BLaER1 treated with 17β-estradiol and CSF1 and Interleukin-3, amounts not matched to agents 10 nM and 100 nM (cell line): ENCODE measurements around the gene AGTRAP.

Source experiments
- H3K27ac ChIP-seq, 11 experiments: shearing (Covaris generic); formaldehyde crosslinking; 2 replicates each; pipeline ENCODE4 v1.8.1; 2022
- H3K27me3 ChIP-seq, 11 experiments: shearing (Covaris generic); formaldehyde crosslinking; 2 replicates each; pipeline ENCODE4 v1.8.1; 2022
- H3K36me3 ChIP-seq, 11 experiments: shearing (Covaris generic); formaldehyde crosslinking; 2 replicates each; pipeline ENCODE4 v1.8.1; 2022
- H3K4me1 ChIP-seq, 10 experiments: shearing (Covaris generic); formaldehyde crosslinking; 2 replicates each; pipeline ENCODE4 v1.8.1; 2022
- H3K4me2 ChIP-seq, 11 experiments: shearing (Covaris generic); formaldehyde crosslinking; 2 replicates each; pipeline ENCODE4 v1.8.1; 2022
- H3K4me3 ChIP-seq, 10 experiments: shearing (Covaris generic); formaldehyde crosslinking; 2 replicates each; pipeline ENCODE4 v1.8.1; 2022
- H3K9ac ChIP-seq, 11 experiments: shearing (Covaris generic); formaldehyde crosslinking; 2 replicates each; pipeline ENCODE4 v1.8.1; 2022
- H3K9me3 ChIP-seq, 11 experiments: shearing (Covaris generic); formaldehyde crosslinking; replicated peaks in 1 of 11; 2 replicates each; pipeline ENCODE4 v1.8.1; 2022
- H4K20me1 ChIP-seq, 11 experiments: shearing (Covaris generic); formaldehyde crosslinking; 2 replicates each; pipeline ENCODE4 v1.8.1; 2022
- Cebpa-rat ChIP-seq, 11 experiments: shearing (Covaris generic); IDR thresholded peaks; 2 replicates each; pipeline ENCODE4 v1.8.1; 2022

The AGTRAP gene

DNA sequence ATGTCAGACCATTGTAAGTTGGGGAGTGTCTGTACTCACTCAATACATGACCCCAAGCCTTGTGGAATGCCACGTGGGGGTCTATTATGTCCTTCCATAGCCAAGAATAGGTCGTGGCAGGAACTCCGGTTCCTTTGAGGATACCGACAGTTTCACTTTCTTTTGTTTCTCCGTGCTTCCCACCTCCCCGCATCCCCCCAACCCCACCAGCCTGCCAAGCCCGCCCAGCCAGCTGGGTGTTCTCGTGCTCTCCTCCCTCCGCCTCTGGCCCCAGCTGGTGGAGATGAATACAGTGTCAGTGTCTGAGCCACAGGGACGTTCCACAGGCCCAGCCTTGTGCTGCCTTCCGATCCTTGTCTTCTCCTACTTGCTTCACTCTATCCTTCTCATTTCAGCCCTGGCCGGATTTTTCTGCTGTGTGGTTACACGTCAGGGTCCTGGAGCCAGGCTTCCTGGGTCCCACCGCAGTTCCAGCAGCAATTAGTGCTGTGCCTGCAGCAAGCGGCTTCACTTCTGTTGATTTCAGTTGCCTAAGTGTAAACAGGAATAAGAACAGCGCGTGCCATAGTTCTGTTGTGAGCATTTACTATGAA lies 4.1 kb upstream of the AGTRAP start:
- H3K4me3 ChIP-seq: peak overlapping the region in 9 of 10 experiments; percentile 14 to 60 (median 39); a peak in 13 of 20 replicates

DNA sequence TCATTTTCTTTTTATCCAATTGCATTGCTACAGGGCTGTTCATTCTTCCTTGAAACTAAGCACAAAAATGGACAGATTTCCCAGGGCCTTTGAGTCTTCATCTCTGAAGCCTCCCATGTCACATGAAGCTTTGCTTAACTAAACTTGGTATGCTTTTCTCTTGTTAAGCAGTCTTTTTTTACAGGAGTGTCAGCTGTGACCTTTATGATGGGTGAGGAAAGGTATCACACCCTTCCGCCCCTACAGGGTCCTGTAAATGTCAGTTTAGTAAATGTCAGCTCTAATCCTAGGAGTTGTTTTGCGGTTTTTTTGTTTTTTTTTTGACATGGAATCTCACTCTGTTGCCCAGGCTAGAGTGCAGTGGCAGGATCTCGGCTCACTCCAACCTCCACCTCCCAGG lies 2.6 kb upstream of the AGTRAP start:
- H3K4me1 ChIP-seq: peaks cover 70 to 92% (median 90%) of the 10 kb centered on the region in 10 experiments
- H3K27ac ChIP-seq: peak overlapping the region in 8 of 11 experiments; percentile 1 to 99 (median 96); a peak in 11 of 22 replicates
- H3K9me3 ChIP-seq: no peaks in the 10 kb centered on the region
- no peaks in the 10 kb centered on the region for H3K36me3 ChIP-seq
- TF ChIP-seq Cebpa-rat (IDR thresholded peaks at IDR 0.05): no peak
- no peaks in the 10 kb centered on the region; a peak in 1 of 22 replicates for H4K20me1 ChIP-seq
- H3K27me3 ChIP-seq: no peaks in the 10 kb centered on the region
- no peak overlapping the region for H3K4me3 ChIP-seq
- peak overlapping the region; percentile 84 to 98 (median 95); a peak in 19 of 22 replicates for H3K4me2 ChIP-seq
- peak overlapping the region in 4 of 11 experiments; percentile 19 to 96 (median 72); a peak in 4 of 22 replicates for H3K9ac ChIP-seq

More for the DNA sequence above, 4.1 kb upstream of the AGTRAP start:
- H3K9me3 ChIP-seq: no peaks in the 10 kb centered on the region
- peaks cover 0 to 7% (median 3%) of the 10 kb centered on the region in 11 experiments; a peak in 10 of 22 replicates for H3K36me3 ChIP-seq
- no peak for TF ChIP-seq Cebpa-rat (IDR thresholded peaks at IDR 0.05)
- peak overlapping the region; percentile 84 to 98 (median 95) for H3K4me2 ChIP-seq
- H3K27me3 ChIP-seq: no peaks in the 10 kb centered on the region
- H4K20me1 ChIP-seq: no peaks in the 10 kb centered on the region
- peaks cover 62 to 92% (median 88%) of the 10 kb centered on the region in 10 experiments for H3K4me1 ChIP-seq
- H3K27ac ChIP-seq: peak overlapping the region; percentile 30 to 99 (median 94); a peak in 21 of 22 replicates
- peak overlapping the region in 10 of 11 experiments; percentile 62 to 96 (median 80); a peak in 19 of 22 replicates for H3K9ac ChIP-seq

DNA sequence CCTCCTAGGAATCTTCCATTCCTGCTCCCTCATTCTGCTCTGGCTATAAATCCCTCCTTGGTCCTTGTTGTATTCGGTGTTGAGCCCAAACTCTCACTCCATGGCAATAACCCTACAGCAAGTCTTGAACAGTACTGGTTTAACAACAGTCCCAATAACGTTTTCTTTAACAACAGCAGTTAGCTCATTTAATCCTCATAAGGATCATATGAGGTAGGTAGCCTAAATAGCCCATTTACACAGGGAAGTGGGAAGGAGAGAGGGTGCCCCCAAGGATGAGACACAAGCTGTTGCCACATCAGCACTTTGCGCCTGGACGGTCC lies 444 bp upstream of the AGTRAP start:
- TF ChIP-seq Cebpa-rat (IDR thresholded peaks at IDR 0.05): no peak
- H3K27ac ChIP-seq: peak overlapping the region in 9 of 11 experiments; percentile 90 to 100 (median 97); a peak in 18 of 22 replicates
- no peaks in the 10 kb centered on the region for H3K27me3 ChIP-seq
- peak overlapping the region in 8 of 10 experiments; percentile 73 to 93 (median 81); a peak in 18 of 20 replicates for H3K4me3 ChIP-seq
- H3K4me2 ChIP-seq: peak overlapping the region; percentile 76 to 99 (median 96)
- peaks cover 72 to 94% (median 91%) of the 10 kb centered on the region in 10 experiments for H3K4me1 ChIP-seq
- peak overlapping the region in 10 of 11 experiments; percentile 86 to 98 (median 94); a peak in 20 of 22 replicates for H3K9ac ChIP-seq
- H3K36me3 ChIP-seq: no peaks in the 10 kb centered on the region
- no peaks in the 10 kb centered on the region for H3K9me3 ChIP-seq
- peaks cover 0 to 15% (median 0%) of the 10 kb centered on the region in 11 experiments; a peak in 3 of 22 replicates for H4K20me1 ChIP-seq

DNA sequence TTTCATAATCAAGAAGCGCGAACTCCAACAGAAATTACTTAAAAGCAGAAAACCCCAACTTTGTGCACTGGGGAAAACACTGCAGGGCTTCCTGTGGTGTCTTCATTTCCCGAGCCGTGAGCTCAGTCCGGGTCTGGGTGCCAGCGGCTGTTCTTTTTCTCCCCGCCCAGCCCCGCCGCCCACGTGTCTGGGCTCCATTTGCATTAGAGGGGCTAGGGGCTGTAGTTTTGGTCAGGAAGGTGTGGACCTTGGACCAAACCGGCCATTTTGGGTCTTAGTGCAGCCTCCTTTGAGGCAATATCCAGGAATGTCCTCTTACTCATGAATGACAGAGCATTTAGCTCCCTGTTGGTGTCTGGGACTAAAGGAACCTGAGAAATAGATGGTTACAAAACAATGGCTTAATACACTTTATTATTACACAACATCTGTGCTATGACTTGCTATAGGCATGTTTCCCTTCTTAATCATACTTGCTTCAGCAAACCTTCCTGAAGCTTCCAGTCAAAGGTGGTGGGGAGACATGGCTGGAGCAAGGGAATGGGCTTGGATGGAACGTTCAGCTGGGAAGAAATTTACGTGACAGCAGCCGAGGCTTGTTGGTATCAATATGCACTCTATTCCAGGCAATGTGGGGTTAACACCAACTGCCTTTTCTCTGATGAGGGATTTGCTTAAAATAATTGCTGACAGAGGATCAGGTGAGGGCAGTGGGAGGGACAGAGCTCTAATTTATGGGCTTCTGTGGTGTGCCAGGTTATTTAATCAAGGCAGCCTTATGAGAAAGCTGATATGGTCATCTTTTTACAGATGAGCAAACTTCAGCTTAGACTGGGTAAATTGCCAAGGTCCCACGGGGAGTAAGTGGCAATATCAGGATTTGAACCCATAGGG lies 1.1 kb downstream of the AGTRAP start:
- peaks cover 72 to 94% (median 91%) of the 10 kb centered on the region in 10 experiments for H3K4me1 ChIP-seq
- peak overlapping the region; percentile 66 to 100 (median 97) for H3K27ac ChIP-seq
- peak overlapping the region; percentile 73 to 93 (median 82) for H3K4me3 ChIP-seq

DNA sequence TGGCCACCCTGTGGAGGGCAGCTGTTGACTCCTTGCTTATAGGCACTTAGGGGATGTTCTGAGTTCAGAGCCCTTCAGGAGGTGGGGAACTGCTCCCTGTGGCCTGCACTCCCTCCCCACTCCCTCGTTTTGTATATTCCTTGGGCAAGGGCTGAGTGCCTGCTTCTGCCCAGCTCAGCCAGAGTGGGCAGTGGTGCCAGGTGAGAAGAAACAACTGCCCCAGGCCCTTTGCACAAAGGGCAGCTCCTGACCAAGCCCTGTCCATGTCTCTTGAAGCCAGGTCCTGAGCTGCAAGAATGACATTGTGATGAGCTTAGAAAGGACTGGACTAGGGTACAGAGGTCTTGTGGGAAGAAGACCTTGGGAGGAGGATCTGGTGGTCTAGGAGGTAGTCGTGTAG lies 2.2 kb downstream of the AGTRAP start:
- peaks cover 0 to 5% (median 0%) of the 10 kb centered on the region in 11 experiments; a peak in 1 of 22 replicates for H3K36me3 ChIP-seq
- H3K27ac ChIP-seq: peak overlapping the region in 10 of 11 experiments; percentile 14 to 100 (median 97); a peak in 18 of 22 replicates
- peak overlapping the region in 3 of 10 experiments; percentile 15 to 81 (median 43); a peak in 3 of 20 replicates for H3K4me3 ChIP-seq
- TF ChIP-seq Cebpa-rat (IDR thresholded peaks at IDR 0.05): no peak
- no peaks in the 10 kb centered on the region for H3K9me3 ChIP-seq
- peaks cover 68 to 94% (median 91%) of the 10 kb centered on the region in 10 experiments for H3K4me1 ChIP-seq
- peak overlapping the region in 8 of 11 experiments; percentile 88 to 98 (median 95); a peak in 14 of 22 replicates for H3K9ac ChIP-seq
- peak overlapping the region; percentile 86 to 99 (median 96) for H3K4me2 ChIP-seq
- H4K20me1 ChIP-seq: peaks cover 0 to 40% (median 0%) of the 10 kb centered on the region in 11 experiments; a peak in 5 of 22 replicates
- H3K27me3 ChIP-seq: no peaks in the 10 kb centered on the region

More for the DNA sequence above, 1.1 kb downstream of the AGTRAP start:
- peak in 8 of 11 experiments; percentile 47 to 96 (median 70); a peak in 14 of 22 replicates for TF ChIP-seq Cebpa-rat (IDR thresholded peaks at IDR 0.05)
- H4K20me1 ChIP-seq: peaks cover 0 to 29% (median 0%) of the 10 kb centered on the region in 11 experiments; a peak in 3 of 22 replicates
- peaks cover 0 to 3% (median 0%) of the 10 kb centered on the region in 11 experiments; a peak in 1 of 22 replicates for H3K36me3 ChIP-seq
- H3K9ac ChIP-seq: peak overlapping the region; percentile 86 to 98 (median 94)
- H3K4me2 ChIP-seq: peak overlapping the region; percentile 86 to 99 (median 96)
- H3K9me3 ChIP-seq: no peaks in the 10 kb centered on the region
- H3K27me3 ChIP-seq: no peaks in the 10 kb centered on the region

DNA sequence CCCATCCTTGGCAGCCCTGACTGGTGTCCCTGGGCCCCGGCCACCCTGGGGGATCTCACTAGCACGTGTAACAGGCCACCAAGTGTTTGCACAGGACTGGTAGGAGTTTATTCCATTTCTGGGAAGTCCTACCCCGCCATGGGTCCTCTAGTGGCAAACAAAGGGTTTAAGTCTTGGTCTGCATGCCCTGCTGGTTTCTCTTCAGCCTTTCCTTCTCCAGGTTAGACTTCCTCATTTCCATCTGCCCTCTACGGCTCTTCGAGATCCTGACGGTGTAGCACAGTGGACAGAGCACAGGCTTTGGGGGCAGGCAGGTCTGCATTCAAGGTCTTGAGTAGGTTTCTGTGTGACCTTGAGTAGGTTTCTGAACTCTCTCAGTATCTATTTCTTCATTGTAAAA lies 2.8 kb downstream of the AGTRAP start:
- Histone ChIP-seq H3K4me1 (peaks cover 67 to 88% (median 87%) of the 10 kb centered on the region in 10 experiments), H3K9ac (peak overlapping the region in 6 of 11 experiments; percentile 4 to 98 (median 94); a peak in 10 of 22 replicates), H3K4me2 (peak overlapping the region; percentile 86 to 99 (median 96)), H3K27ac (peak overlapping the region in 9 of 11 experiments; percentile 90 to 100 (median 97); a peak in 18 of 22 replicates), H3K4me3 (no peak overlapping the region; a peak in 1 of 20 replicates), H3K27me3 (no peaks in the 10 kb centered on the region), H4K20me1 (peaks cover 0 to 43% (median 0%) of the 10 kb centered on the region in 11 experiments; a peak in 5 of 22 replicates), H3K9me3 (no peaks in the 10 kb centered on the region), H3K36me3 (peaks cover 0 to 7% (median 0%) of the 10 kb centered on the region in 11 experiments; a peak in 2 of 22 replicates)
- no peak for TF ChIP-seq Cebpa-rat (IDR thresholded peaks at IDR 0.05)

DNA sequence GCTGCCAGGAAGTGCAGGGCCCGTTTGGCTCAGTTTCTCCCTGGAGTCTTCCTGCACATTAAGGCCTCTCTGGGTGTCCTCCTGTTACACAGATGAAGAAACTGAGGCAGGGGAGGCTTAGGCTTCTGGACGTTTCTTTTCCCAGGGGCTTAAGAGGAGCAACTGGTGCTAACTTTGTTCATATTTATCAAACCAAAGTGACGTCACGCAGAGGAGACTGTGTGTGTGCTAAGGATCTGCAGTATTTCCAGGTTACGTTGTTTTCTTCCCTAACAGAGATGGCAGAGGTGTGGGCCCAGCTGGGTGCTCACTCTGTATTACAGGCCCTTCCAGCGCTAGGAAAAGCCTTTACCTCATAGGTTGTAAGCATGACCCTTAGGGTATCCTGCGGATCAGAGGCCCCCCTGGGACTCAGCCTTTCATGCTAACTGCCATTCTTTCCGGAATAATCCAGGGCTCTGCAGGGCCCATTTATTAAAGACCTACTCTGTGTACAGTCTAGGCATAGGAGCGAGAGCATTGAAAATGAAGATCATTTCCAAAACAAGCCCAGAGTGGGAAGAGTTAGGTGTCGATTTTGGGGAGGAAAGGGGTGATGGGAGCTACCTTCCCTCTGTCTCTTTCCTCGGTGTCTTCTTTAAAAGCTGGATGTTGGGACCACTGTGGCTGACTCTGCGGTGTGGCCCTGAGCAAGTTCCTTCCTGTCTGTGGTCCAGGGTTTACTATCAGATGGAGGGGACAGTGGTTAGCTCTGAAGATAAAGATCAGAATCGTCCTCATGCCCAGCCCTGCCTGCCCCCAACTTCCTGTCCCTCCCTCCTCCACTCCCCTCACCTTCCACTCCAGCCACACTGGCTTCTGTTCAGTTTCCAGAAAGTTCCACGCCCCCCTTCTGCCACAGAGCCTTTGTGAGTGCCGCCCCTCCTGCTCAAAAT lies 4.6 kb downstream of the AGTRAP start:
- no peaks in the 10 kb centered on the region for H3K27me3 ChIP-seq
- H3K4me3 ChIP-seq: peak overlapping the region in 9 of 10 experiments; percentile 17 to 61 (median 39); a peak in 15 of 20 replicates
- H3K9me3 ChIP-seq: no peaks in the 10 kb centered on the region
- TF ChIP-seq Cebpa-rat (IDR thresholded peaks at IDR 0.05): no peak
- H3K36me3 ChIP-seq: peaks cover 0 to 23% (median 4%) of the 10 kb centered on the region in 11 experiments; a peak in 13 of 22 replicates
- peaks cover 63 to 82% (median 76%) of the 10 kb centered on the region in 10 experiments for H3K4me1 ChIP-seq
- H3K9ac ChIP-seq: peak overlapping the region in 10 of 11 experiments; percentile 37 to 98 (median 64); a peak in 19 of 22 replicates
- peaks cover 0 to 56% (median 0%) of the 10 kb centered on the region in 11 experiments; a peak in 6 of 22 replicates for H4K20me1 ChIP-seq
- peak overlapping the region in 10 of 11 experiments; percentile 3 to 100 (median 97); a peak in 20 of 22 replicates for H3K27ac ChIP-seq
- H3K4me2 ChIP-seq: peak overlapping the region; percentile 85 to 99 (median 96)
